B cell (primary cell): ENCODE measurements around the gene MTUS2. TPM values are rescaled to one million over a fixed set of nuclear protein-coding genes. Genes with fewer than 3 reads are reported as not detected.

ENCODE experiments used
- ATAC-seq: fragments of 200-7000 bp; cut with Tn5 transposase; one replicate; pipeline ENCODE4 v1.10.0; 2021; ENCODE audit warnings: low read depth, mild to moderate bottlenecking, moderate number of reproducible peaks, moderate library complexity
- CTCF ChIA-PET: fragments of 350-600 bp; sonication (Branson Sonifier 250); formaldehyde crosslinking; loops from one replicate; lab custom pipeline; 2021; ENCODE audit warnings: antibody characterized with exemption, inconsistent platforms; lab: Charles Lee
- POLR2A ChIA-PET: fragments of 350-600 bp; sonication (Branson Sonifier 250); formaldehyde crosslinking; loops from one replicate; lab custom pipeline; 2021; ENCODE audit warnings: antibody characterized with exemption; lab: Charles Lee
- DNase-seq: peaks from one replicate; pipeline ENCODE4 v3.0.0; 2013
- H2AFZ ChIP-seq: 2 replicates; pipeline ENCODE4 v1.6.1; 2012; ENCODE audit warnings: mild to moderate bottlenecking, low read depth, low read length; ENCODE audit not compliant: insufficient read depth, poor library complexity, severe bottlenecking
- H3K27ac ChIP-seq, 2 donors: 1 replicate in 1 of 2; 2 replicates in 1 of 2; pipeline ENCODE4 v1.5.1; 2012 to 2013; ENCODE audit warnings: low read length in 2 of 2, mild to moderate bottlenecking in 2 of 2, moderate library complexity in 1 of 2
- H3K27me3 ChIP-seq, 4 experiments: fragments of 200-600 bp in 1 of 4; sonication (generic) in 1 of 4; replicated peaks in 1 of 4; 1 replicate in 2 of 4; 2 replicates in 2 of 4; pipeline versions ENCODE4 v1.6.1 to v1.7.0; 2013 to 2016; ENCODE audit warnings: low read length in 3 of 4, mild to moderate bottlenecking in 2 of 4, mixed read lengths in 1 of 4, moderate library complexity in 1 of 4; ENCODE audit not compliant: insufficient read depth in 4 of 4, control insufficient read depth in 3 of 4; ENCODE audit errors: control extremely low read depth in 1 of 4
- H3K36me3 ChIP-seq, 2 experiments: replicated peaks in 1 of 2; 1 replicate in 1 of 2; 2 replicates in 1 of 2; pipeline versions ENCODE4 v1.6.1 to v1.7.1; 2013; ENCODE audit warnings: low read length in 1 of 2; ENCODE audit not compliant: insufficient read depth in 2 of 2, control insufficient read depth in 1 of 2; ENCODE audit errors: control extremely low read depth in 1 of 2, extremely low read depth in 1 of 2
- H3K4me1 ChIP-seq, 2 donors: fragments of 200-600 bp in 1 of 2; sonication (generic) in 1 of 2; 1 replicate in 1 of 2; 2 replicates in 1 of 2; pipeline versions ENCODE4 v1.5.1 to v1.6.1; 2013 to 2017; ENCODE audit warnings: low read length in 2 of 2; ENCODE audit not compliant: control insufficient read depth in 2 of 2, insufficient read depth in 2 of 2
- H3K4me2 ChIP-seq: replicated peaks from 2 replicates; pipeline ENCODE3; 2012; ENCODE audit warnings: mild to moderate bottlenecking, low read depth, low read length; ENCODE audit not compliant: poor library complexity, severe bottlenecking
- H3K4me3 ChIP-seq, 5 experiments: fragments of 200-600 bp in 1 of 5; sonication (generic) in 1 of 5; 1 replicate in 3 of 5; 2 replicates in 2 of 5; pipeline versions ENCODE4 v1.5.1 to v1.7.0; 2011 to 2016; ENCODE audit warnings: low read length in 4 of 5, mild to moderate bottlenecking in 4 of 5, low read depth in 2 of 5, control low read depth in 1 of 5, moderate library complexity in 1 of 5; ENCODE audit not compliant: insufficient read depth in 1 of 5; ENCODE audit errors: control extremely low read depth in 1 of 5, extremely low read depth in 1 of 5
- H3K79me2 ChIP-seq: fragments of 200-600 bp; sonication (generic); one replicate; pipeline ENCODE4 v1.6.0; 2016; ENCODE audit warnings: low read length; ENCODE audit not compliant: control insufficient read depth, insufficient read depth
- H3K9ac ChIP-seq: fragments of 200-600 bp; sonication (generic); 2 replicates; pipeline ENCODE4 v1.6.1; 2017; ENCODE audit warnings: mild to moderate bottlenecking, low read length, moderate library complexity
- H3K9me3 ChIP-seq, 3 donors: one replicate each; pipeline versions ENCODE4 v1.6.1 to v1.7.1; 2013; ENCODE audit warnings: low read length in 2 of 3; ENCODE audit not compliant: control insufficient read depth in 2 of 3, insufficient read depth in 1 of 3; ENCODE audit errors: control extremely low read depth in 1 of 3
- H4K20me1 ChIP-seq: 2 replicates; pipeline ENCODE4 v1.6.0; 2012; ENCODE audit warnings: mild to moderate bottlenecking, low read length; ENCODE audit not compliant: insufficient read depth, control insufficient read depth, poor library complexity, severe bottlenecking
- H3K27ac Mint-ChIP-seq: one replicate; pipeline ENCODE4 v1.8.0; 2021; ENCODE audit warnings: mixed read lengths
- H3K27me3 Mint-ChIP-seq: one replicate; pipeline ENCODE4 v1.8.0; 2021; ENCODE audit warnings: mixed read lengths
- H3K4me1 Mint-ChIP-seq: one replicate; pipeline ENCODE4 v1.8.0; 2021; ENCODE audit warnings: mixed read lengths
- H3K4me3 Mint-ChIP-seq: one replicate; pipeline ENCODE4 v1.8.0; 2021; ENCODE audit warnings: mixed read lengths
- H3K9me3 Mint-ChIP-seq: one replicate; pipeline ENCODE4 v1.8.0; 2022; ENCODE audit warnings: mixed read lengths; ENCODE audit not compliant: insufficient read depth
- EZH2 ChIP-seq: IDR thresholded peaks from 2 replicates; pipeline ENCODE4 v1.6.1; 2012; ENCODE audit warnings: borderline replicate concordance, low read depth, mild to moderate bottlenecking, moderate library complexity, low read length; ENCODE audit not compliant: insufficient read depth, poor library complexity, severe bottlenecking
- WGBS: methylation state at CpG from one replicate; pipeline ENCODE4 v1.1.5; 2013; ENCODE audit warnings: missing lambda C conversion rate; ENCODE audit not compliant: insufficient coverage; 5-methylcytosine and 5-hydroxymethylcytosine counted together
- intact Hi-C: fragments of 100-400 bp; cut with micrococcal nuclease; formaldehyde crosslinking; loops from one replicate; pipeline ENCODE4 v1.10.0; 2022
- polyA plus RNA-seq: library from polyadenylated mRNA; depleted of rRNA; stranded (reverse); fragments of >200 nt; gene quantifications from 2 replicates; pipeline ENCODE4 v1.2.3, GENCODE V29; 2012
- total RNA-seq, 2 donors: library from RNA; stranded (reverse); fragments of 120-200 nt in 1 of 2; gene quantifications; 1 replicate in 1 of 2; 2 replicates in 1 of 2; pipeline versions ENCODE4 v1.2.3 to v1.2.4, GENCODE V29; 2013 to 2022
- TF ChIP-seq, protein P1 (sequence below): fragments of 200-600 bp; IDR thresholded peaks from one replicate; pipeline ENCODE4 v1.8.0; 2022; ENCODE audit warnings: antibody characterized with exemption, mild to moderate bottlenecking

The MTUS2 gene
- total and polyA plus RNA-seq, 2 donors (not counting 1 experiment from before 2014, with no cell fraction given): 0.12 TPM; not detected in 1

DNA sequence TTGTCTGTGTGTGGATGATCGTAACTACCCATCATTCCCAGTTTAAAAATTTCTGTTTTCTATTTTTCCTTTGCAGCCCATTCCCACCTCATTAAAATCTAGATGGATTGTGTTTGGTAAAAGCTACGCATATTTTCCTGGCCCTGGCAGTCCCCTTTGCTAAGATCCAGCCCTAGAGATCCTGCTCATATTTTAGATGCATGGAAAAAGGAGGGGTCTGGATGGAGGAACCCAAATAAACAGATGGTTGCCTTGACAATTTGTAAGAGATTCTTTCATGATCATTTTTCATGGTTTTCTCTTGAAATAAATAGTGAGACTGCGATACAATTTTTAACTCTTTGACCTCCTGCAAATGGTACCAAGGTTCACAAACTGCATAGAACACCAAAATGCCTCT lies 601.0 kb downstream of the MTUS2 start:
- intact Hi-C loops: no loop called here
- Histone ChIP-seq H3K9ac (no peak overlapping the region), H3K36me3 (no peaks in the 10 kb centered on the region), H3K4me3 (no peak overlapping the region), H3K4me1 (no peaks in the 10 kb centered on the region), H3K9me3 (no peaks in the 10 kb centered on the region), H3K27me3 (peaks cover 0 to 11% (median 7%) of the 10 kb centered on the region in 4 experiments), H4K20me1 (no peaks in the 10 kb centered on the region), H2AFZ (no peak overlapping the region), H3K4me2 (no peak overlapping the region), H3K79me2 (no peaks in the 10 kb centered on the region), H3K27ac (no peak overlapping the region)
- ChIA-PET CTCF (no interaction called here), POLR2A (no interaction called here)
- H3K27me3 Mint-ChIP-seq: peaks cover 46% of the 10 kb centered on the region
- no peak overlapping the region for H3K27ac Mint-ChIP-seq
- 100% methylated on average over 1 of the region's 3 CpGs for WGBS
- DNase-seq (no peak), ATAC-seq (no peak)
- H3K4me3 Mint-ChIP-seq: no peak overlapping the region
- H3K9me3 Mint-ChIP-seq: no peaks in the 10 kb centered on the region
- TF ChIP-seq EZH2: no peak
- TF ChIP-seq, protein P1, sequence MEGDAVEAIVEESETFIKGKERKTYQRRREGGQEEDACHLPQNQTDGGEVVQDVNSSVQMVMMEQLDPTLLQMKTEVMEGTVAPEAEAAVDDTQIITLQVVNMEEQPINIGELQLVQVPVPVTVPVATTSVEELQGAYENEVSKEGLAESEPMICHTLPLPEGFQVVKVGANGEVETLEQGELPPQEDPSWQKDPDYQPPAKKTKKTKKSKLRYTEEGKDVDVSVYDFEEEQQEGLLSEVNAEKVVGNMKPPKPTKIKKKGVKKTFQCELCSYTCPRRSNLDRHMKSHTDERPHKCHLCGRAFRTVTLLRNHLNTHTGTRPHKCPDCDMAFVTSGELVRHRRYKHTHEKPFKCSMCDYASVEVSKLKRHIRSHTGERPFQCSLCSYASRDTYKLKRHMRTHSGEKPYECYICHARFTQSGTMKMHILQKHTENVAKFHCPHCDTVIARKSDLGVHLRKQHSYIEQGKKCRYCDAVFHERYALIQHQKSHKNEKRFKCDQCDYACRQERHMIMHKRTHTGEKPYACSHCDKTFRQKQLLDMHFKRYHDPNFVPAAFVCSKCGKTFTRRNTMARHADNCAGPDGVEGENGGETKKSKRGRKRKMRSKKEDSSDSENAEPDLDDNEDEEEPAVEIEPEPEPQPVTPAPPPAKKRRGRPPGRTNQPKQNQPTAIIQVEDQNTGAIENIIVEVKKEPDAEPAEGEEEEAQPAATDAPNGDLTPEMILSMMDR: no peak
- H3K4me1 Mint-ChIP-seq: no peaks in the 10 kb centered on the region

DNA sequence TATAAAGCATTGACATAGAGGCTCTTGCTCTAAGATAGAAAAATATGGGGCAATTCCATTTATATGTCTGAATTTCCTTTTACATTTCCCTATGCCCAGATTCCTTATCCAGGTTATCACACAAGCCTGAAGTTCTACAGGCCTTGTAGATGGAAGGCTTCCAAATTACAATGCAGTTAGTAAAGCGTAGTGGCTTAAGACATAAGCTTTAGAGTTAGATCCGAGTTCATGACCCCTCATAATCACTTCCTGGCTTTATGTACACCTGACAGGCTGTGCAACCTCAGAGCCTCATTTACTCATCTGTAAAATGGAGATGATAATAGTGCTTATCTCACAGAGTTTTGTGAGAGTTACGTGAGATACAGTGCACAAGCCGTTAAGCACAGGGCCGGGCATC lies 601.9 kb downstream of the MTUS2 start:
- no peaks in the 10 kb centered on the region for H3K4me1 Mint-ChIP-seq
- Histone ChIP-seq H3K36me3 (no peaks in the 10 kb centered on the region), H3K4me2 (no peak overlapping the region), H3K9me3 (no peaks in the 10 kb centered on the region), H3K4me3 (no peak overlapping the region), H3K27ac (no peak overlapping the region), H3K27me3 (peaks cover 0 to 18% (median 14%) of the 10 kb centered on the region in 4 experiments), H2AFZ (no peak overlapping the region), H3K4me1 (no peaks in the 10 kb centered on the region), H3K9ac (no peak overlapping the region), H3K79me2 (no peaks in the 10 kb centered on the region), H4K20me1 (no peaks in the 10 kb centered on the region)
- ChIA-PET POLR2A (no interaction called here), CTCF (no interaction called here)
- H3K9me3 Mint-ChIP-seq: no peaks in the 10 kb centered on the region
- intact Hi-C loops: no loop called here
- no peak for ATAC-seq
- no peak overlapping the region for H3K4me3 Mint-ChIP-seq
- TF ChIP-seq EZH2: no peak
- TF ChIP-seq, protein P1: no peak
- WGBS: no CpG with 5 or more reads among the region's 5 CpGs
- H3K27ac Mint-ChIP-seq: no peak overlapping the region
- peaks cover 55% of the 10 kb centered on the region for H3K27me3 Mint-ChIP-seq
- no peak for DNase-seq
